Peyer's patch (tissue), 4 donors: Measurements from ENCODE around the gene MED17. TPM values are rescaled to one million over a fixed set of nuclear protein-coding genes. Genes with fewer than 3 reads are reported as not detected.

Experiments used
- DNase-seq, 3 donors: peaks; one replicate each; pipeline ENCODE4 v3.0.0-alpha.2; 2017 to 2019
- H3K27ac ChIP-seq, 4 donors: fragments of 200-600 bp; sonication (generic); one replicate each; pipeline ENCODE4 v1.5.1; 2016 to 2019
- H3K27me3 ChIP-seq, 2 donors: fragments of 200-600 bp; sonication (generic); one replicate each; pipeline ENCODE4 v1.5.1; 2019
- H3K36me3 ChIP-seq, 3 donors: fragments of 200-600 bp; sonication (generic); one replicate each; pipeline ENCODE4 v1.5.1; 2016 to 2019
- H3K4me1 ChIP-seq, 4 donors: fragments of 200-600 bp; sonication (generic); one replicate each; pipeline ENCODE4 v1.5.1; 2016 to 2019
- H3K4me3 ChIP-seq, 4 donors: fragments of 200-600 bp; sonication (generic); 1 replicate in 3 of 4; 2 replicates in 1 of 4; pipeline ENCODE4 v1.5.1; 2016 to 2019; ENCODE audit warnings: mild to moderate bottlenecking in 1 of 4
- H3K9me3 ChIP-seq, 4 donors: fragments of 200-600 bp; sonication (generic); one replicate each; pipeline ENCODE4 v1.5.1; 2016 to 2019; ENCODE audit warnings: mild to moderate bottlenecking in 1 of 4
- POLR2A ChIP-seq, 2 donors: fragments of 450-650 bp; IDR thresholded peaks; one replicate each; pipeline ENCODE4 v1.5.1; 2017; ENCODE audit warnings: antibody characterized with exemption in 2 of 2, mild to moderate bottlenecking in 2 of 2, moderate library complexity in 2 of 2
- total RNA-seq, 4 donors: library from RNA; depleted of rRNA; stranded (reverse); fragments of >200 nt; gene quantifications; one replicate each; pipeline ENCODE4 v1.1.0, GENCODE V29; 2016
- TF ChIP-seq, protein P1 (sequence below), 6 experiments: fragments of 450-650 bp in 4 of 6; fragments of 200-600 bp in 2 of 6; sonication (generic) in 1 of 6; IDR thresholded peaks; one replicate each; pipeline ENCODE4 v1.5.1; 2017 to 2019; ENCODE audit warnings: antibody characterized with exemption in 6 of 6, mild to moderate bottlenecking in 3 of 6, moderate library complexity in 1 of 6

The MED17 gene
- total RNA-seq, 4 donors from 2014 or later, result 22.3 to 33.8 (median 27.3) TPM

DNA sequence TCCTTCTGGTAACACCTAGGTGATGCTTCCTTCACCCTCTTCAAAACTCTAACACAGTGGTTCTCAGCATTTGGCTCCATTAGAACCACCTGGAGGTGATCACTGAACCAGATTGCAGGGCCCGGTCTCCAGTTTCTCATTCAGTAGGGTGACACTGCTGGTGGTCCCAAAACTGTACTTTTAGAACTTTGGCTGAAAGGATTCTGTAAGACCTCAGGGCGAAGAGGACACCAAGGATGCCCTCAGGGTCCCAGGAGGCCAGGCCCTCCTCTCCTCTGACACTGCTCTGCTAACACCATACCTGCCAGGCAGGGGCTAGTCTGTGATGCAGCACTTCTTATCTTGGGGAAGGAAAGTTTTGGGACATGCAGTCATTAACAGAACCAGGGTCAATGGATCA, 57.4 kb downstream of the MED17 start:
- H3K9me3 ChIP-seq, result no peaks in the 10 kb centered on the region

DNA sequence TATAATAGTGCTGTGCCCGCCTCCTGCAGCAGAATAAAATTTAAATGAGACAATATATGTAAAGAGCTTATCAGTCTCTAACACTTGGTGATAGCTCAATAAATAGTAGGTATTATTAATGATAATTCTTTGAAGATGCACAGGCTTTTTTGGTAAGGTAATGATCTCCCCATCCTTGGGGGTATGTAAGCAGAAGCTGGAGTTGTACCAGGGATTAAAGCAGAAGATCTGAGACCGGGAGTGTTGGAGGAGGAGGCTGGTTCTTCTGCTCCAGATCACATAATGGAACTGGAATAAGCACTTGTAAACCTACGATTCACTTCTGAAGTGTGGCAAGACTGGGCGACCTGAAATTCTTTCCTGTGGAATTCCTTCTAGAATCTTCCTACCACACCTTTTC, 58.0 kb downstream of the MED17 start:
- Histone ChIP-seq H3K4me1 (peaks cover 0 to 18% (median 0%) of the 10 kb centered on the region in 4 donors), H3K9me3 (no peaks in the 10 kb centered on the region), H3K4me3 (no peak overlapping the region), H3K27ac (peak overlapping the region in 1 of 4 donors; percentile 59), H3K36me3 (no peaks in the 10 kb centered on the region), H3K27me3 (no peaks in the 10 kb centered on the region)
- DNase-seq, result no peak
- TF ChIP-seq, protein P1, sequence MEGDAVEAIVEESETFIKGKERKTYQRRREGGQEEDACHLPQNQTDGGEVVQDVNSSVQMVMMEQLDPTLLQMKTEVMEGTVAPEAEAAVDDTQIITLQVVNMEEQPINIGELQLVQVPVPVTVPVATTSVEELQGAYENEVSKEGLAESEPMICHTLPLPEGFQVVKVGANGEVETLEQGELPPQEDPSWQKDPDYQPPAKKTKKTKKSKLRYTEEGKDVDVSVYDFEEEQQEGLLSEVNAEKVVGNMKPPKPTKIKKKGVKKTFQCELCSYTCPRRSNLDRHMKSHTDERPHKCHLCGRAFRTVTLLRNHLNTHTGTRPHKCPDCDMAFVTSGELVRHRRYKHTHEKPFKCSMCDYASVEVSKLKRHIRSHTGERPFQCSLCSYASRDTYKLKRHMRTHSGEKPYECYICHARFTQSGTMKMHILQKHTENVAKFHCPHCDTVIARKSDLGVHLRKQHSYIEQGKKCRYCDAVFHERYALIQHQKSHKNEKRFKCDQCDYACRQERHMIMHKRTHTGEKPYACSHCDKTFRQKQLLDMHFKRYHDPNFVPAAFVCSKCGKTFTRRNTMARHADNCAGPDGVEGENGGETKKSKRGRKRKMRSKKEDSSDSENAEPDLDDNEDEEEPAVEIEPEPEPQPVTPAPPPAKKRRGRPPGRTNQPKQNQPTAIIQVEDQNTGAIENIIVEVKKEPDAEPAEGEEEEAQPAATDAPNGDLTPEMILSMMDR (IDR thresholded peaks at IDR 0.05), result no peak
- no peak for TF ChIP-seq POLR2A (IDR thresholded peaks at IDR 0.05)

More for the DNA sequence above, 57.4 kb downstream of the MED17 start:
- peaks cover 0 to 18% (median 0%) of the 10 kb centered on the region in 4 donors for H3K4me1 ChIP-seq
- DNase-seq, result no peak
- H3K27me3 ChIP-seq, result no peaks in the 10 kb centered on the region
- no peak overlapping the region for H3K4me3 ChIP-seq
- TF ChIP-seq, protein P1 (IDR thresholded peaks at IDR 0.05), result no peak
- TF ChIP-seq POLR2A (IDR thresholded peaks at IDR 0.05), result no peak
- no peaks in the 10 kb centered on the region for H3K36me3 ChIP-seq
- H3K27ac ChIP-seq, result no peak overlapping the region

DNA sequence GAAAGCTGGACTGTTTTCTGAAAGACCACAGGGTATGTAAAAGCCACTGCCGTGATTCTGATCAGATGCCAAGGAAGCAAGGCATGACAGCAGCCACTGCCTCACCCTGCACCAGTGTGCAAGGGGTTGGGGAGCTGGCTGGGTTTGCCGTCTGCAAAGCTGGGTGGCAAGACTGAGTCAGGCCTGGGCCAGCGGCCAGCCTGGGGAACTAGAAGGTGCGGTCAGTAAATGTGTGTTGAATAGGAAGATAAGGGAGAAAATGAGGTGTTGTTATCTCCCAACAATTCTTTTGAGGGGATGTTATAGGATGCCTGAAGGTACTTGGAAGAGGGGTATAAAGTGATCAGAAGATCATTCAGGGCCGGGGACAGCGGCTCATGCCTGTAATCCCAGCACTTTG, 58.4 kb downstream of the MED17 start:
- DNase-seq, result peak in 2 of 3 donors; percentile 86 to 87
- TF ChIP-seq, protein P1 (IDR thresholded peaks at IDR 0.05), result no peak
- no peak for TF ChIP-seq POLR2A (IDR thresholded peaks at IDR 0.05)
- H3K27ac ChIP-seq, result peak overlapping the region in 1 of 4 donors; percentile 59
- no peaks in the 10 kb centered on the region for H3K9me3 ChIP-seq
- H3K36me3 ChIP-seq, result no peaks in the 10 kb centered on the region
- peaks cover 0 to 18% (median 0%) of the 10 kb centered on the region in 4 donors for H3K4me1 ChIP-seq
- no peak overlapping the region for H3K4me3 ChIP-seq
- H3K27me3 ChIP-seq, result no peaks in the 10 kb centered on the region

DNA sequence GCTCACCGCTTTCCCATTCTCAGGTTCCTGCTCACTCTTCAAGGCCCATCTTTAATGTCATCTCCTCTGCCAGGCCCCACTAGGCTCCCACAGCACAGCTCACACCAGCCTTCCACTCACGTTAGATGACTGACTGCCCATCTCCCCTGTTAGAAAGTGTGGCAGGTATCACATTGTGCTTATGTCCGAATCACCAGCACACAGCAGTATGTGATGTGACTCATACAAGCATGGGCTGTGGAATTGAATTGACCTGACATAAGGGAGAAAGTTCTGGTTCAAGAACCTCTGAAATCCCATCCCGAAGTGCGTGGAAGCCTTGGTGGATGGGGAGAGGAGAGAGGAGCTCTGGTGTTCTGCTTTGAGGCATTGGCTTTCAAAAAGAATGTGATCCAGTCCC, 59.8 kb downstream of the MED17 start:
- Histone ChIP-seq H3K36me3 (no peaks in the 10 kb centered on the region), H3K4me3 (no peak overlapping the region), H3K4me1 (peaks cover 0 to 14% (median 0%) of the 10 kb centered on the region in 4 donors), H3K27me3 (no peaks in the 10 kb centered on the region), H3K27ac (peak overlapping the region in 1 of 4 donors; percentile 59), H3K9me3 (no peaks in the 10 kb centered on the region)
- TF ChIP-seq, protein P1 (IDR thresholded peaks at IDR 0.05), result no peak
- no peak for TF ChIP-seq POLR2A (IDR thresholded peaks at IDR 0.05)
- DNase-seq, result no peak

DNA sequence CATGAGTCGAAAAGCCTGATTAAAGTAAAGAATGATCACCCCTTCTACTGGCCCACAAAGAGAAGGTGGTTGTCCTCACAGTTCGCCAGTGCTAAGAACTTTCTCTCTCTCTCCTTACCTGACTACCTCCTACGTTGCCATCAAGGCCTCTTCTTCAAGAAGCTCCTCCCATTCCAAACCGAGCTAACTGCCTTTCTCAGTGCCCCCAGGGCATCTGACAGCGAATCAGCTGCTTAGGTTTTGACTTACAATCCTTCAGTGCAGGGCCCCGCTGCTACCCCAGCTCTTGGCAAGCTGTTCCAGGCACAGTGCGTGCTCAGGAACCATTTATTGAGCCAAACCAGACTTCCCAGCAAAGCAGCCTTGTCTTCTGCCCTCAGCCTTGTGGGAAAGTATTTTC, 60.5 kb downstream of the MED17 start:
- H3K27me3 ChIP-seq, result no peaks in the 10 kb centered on the region
- no peak overlapping the region for H3K4me3 ChIP-seq
- TF ChIP-seq POLR2A (IDR thresholded peaks at IDR 0.05), result no peak
- TF ChIP-seq, protein P1 (IDR thresholded peaks at IDR 0.05), result no peak
- H3K27ac ChIP-seq, result no peak overlapping the region
- DNase-seq, result no peak
- peaks cover 0 to 20% (median 2%) of the 10 kb centered on the region in 4 donors for H3K4me1 ChIP-seq
- H3K9me3 ChIP-seq, result no peaks in the 10 kb centered on the region
- H3K36me3 ChIP-seq, result no peaks in the 10 kb centered on the region
